HT-29 (cell line): Measurements from ENCODE around the gene YBX1. TPM values are rescaled to one million over a fixed set of nuclear protein-coding genes. Genes with fewer than 3 reads are reported as not detected.
"Not testable (repeated sequence)": the region's sequence is repeated elsewhere in the genome, so short reads cannot be mapped to it uniquely, and the experiment has no call there.

ENCODE experiments used
- DNase-seq: peaks from one replicate; pipeline ENCODE4 v3.0.0-alpha.2; 2015; ENCODE audit warnings: low spot score
- total RNA-seq: library from RNA; depleted of rRNA; stranded (reverse); fragments of >200 nt; shearing (Covaris generic); gene quantifications from 2 replicates; pipeline ENCODE4 v1.2.3, GENCODE V29; 2014; rRNA removed

Gene YBX1
- total RNA-seq, result 900 and 1,047 TPM in 2 replicates

GRCh38 chr1:42681741-42682483, at the start of gene YBX1:
Gene YBX1 (plus strand): TSS chr1:42682418. CDS start chr1:42682566, 148 bp downstream.
- DNase-seq, result peak; percentile 99

DNA sequence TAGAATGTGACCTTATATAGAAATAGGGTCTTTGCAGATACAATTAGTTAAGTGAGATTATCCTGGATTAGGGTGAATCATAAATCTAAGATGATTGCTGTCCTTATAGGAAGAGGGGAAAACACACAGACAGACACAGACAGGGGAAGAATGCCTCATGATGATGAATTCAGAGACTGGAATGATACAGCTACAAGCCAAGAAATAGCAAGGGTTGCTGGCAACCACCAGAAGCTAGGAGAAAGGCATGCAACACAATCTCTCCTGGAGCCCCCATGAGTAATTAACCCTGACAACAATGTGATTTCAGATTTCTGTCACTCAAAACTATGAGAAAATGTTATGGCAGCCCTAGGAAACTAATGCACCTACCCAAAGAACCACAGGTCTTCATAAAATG, 43.1 kb upstream of the YBX1 start:
- DNase-seq, result no peak

DNA sequence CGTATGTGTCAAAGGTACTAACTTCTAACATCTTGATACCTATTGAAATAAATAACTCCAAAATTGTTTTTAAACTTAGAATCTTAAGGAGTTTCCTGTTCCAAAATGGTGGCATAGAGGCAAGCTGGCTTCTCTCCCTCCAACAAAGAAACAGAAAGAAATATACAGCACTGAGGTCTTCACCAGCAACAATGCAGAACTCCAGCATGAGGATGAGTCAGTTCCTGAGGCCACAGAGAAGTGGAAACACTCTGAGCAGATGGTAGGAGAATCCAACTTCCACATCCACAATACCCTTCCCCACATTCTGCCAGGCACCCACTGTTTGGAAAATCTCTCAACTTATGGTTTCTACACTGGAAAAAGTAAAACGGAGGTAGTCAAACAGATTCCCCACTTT, 36.2 kb upstream of the YBX1 start:
- DNase-seq, result no peak

GRCh38 chr1:42657201-42657600, 25.0 kb upstream of the YBX1 start:
- no peak for DNase-seq

GRCh38 chr1:42657981-42658876, 24.0 kb upstream of the YBX1 start, which contains the start of gene PPIH:
Gene PPIH (plus strand): TSS chr1:42658423. CDS start chr1:42658447, 24 bp downstream.
- DNase-seq, result peak; percentile 96

DNA sequence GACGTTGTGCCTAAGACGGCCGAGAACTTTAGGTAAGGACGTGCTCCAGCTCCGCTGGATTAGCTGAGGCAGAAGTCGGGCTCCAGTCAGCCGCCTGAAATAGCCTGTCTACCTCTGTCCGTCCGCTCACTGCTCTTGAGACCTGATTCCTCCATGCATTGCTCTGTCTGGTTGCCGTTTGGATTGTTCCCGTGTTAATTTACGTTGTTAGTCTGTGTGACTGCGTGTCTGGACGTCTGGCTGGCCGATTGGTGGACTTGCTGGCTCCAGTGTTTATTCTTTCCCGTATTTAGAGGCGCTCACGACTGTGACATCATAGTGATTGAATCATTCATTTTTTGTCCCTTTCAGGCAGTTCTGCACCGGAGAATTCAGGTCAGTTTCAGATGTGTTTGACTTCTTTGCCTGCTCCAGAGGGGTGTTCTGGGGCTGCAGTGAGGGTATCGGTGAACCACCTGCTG, 23.3 kb upstream of the YBX1 start:
- DNase-seq, result peak; percentile 50

GRCh38 chr1:42660907-42661500, 21.2 kb upstream of the YBX1 start:
- no peak for DNase-seq

DNA sequence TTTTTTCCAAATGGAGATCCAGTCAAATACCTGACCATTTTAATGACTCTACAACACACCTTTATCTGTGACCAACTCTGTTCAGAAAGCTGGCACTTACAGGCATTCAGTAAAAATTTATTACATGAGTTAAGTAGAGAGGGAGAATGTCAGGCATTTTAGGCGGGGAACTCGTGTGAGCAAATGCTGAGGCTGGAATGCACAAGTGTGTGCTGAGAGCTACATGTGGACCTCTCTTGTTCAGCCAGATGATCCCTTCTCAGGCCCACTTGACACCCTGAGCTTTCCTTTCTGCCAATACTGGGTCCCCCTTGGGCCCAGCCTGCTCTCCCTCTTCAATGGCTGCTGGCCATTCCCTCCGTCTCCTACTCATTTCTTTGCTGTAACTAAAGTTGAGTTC, 12.3 kb upstream of the YBX1 start:
- DNase-seq, result no peak

DNA sequence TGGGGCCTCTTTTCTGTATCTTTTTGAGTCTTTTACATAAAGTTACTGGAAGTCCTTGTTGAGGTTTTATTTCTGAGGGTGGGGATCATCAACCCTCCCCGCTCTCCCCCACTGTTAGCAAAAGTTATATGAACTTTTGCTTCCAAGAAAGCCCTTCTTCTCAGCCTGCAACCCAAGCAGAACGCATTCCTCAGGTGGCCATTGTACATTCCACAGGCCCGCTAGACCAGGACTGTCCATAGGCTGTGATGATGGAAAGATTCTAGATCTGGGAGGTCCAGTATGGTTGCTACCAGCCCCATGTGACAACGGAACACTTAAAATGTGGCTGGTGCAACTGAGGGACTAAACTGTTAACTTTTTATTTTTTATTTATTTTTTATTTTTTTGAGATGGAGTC, 11.8 kb upstream of the YBX1 start:
- no peak for DNase-seq

GRCh38 chr1:42674214-42674613, 8.0 kb upstream of the YBX1 start:
- DNase-seq, result no peak

DNA sequence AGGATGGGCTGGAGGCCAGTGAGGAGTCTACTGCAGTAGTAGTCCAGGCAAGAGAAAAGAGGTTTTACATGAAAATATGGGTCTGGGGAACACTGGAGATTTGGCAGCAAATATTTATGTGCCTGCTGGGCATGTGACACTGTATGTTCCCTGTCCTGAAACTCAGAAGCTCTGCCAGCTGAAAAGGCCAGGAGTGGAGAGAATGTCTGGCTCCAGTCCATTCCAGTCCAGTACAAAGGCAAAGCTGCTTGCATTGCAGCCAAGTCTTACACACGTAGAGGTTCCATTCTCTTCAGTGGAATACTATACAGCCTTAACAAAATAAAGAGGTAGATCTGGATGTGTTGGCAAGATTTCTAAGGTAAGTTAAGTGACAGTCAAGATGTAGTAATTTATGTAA, 7.5 kb upstream of the YBX1 start:
- no peak for DNase-seq

GRCh38 chr1:42675467-42675866, 6.8 kb upstream of the YBX1 start:
- DNase-seq, result no peak

DNA sequence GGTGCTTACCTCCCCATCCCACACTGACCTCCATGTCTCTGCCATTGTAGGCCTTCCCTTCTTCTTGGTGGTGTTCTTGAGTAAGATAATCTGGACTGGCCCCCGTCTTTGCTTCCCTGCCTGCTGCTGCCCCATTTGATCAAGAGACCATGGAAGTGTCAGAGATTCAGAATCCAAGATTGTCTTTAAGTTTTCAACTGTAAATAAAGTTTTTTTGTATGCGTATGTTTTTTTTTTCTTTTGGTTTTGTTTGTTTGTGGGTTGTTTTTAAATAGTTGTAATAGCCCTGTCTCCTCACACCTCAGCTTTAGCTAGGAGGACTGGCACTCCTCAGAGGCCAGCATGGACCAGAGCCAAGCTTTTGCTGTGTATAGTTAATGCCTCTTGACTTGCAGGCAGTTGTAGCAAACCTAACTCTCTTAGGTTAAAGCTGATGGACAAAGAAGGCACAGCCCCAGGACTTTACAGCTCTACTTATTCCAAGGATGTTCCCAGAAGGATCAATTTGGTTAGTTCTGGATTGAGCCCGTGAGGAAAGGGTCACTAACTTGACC, 5.6 kb upstream of the YBX1 start:
- no peak for DNase-seq

DNA sequence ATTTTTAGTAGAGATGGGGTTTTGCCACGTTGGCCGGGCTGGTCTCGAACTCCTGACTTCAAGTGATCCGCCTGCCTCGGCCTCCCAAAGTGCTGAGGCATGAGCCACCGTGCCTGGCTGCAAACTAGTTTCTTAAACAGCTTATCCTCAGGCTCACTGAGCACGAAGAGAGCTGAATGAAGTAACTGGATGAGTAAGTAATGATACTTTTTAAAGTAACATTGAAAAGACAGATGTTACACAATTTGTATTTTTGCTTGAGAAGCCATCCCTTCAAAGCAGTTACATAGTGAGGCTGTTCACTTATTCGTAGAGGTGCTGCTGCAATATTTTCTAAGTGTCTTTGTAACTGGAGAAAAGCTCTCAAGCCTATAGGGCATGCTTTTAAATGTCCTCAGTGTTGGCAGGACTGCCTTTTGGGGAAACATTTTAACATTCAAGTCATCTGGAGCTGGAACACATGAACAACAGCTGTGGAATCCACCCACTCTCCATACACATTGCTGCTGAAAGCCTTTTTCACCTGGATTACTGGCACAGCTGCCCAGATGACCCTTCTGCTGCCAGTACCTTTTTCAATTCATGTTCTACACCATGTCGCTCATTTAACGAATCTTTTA, 2.7 kb upstream of the YBX1 start:
- DNase-seq, result no peak

- no peak for DNase-seq
These were observed 2.2 kb upstream of the YBX1 start for GRCh38 chr1:42680055-42680454.

GRCh38 chr1:42680921-42681683, 1.1 kb upstream of the YBX1 start:
- DNase-seq, result no peak

GRCh38 chr1:42682484-42682738, 193 bp downstream of the YBX1 start:
- not testable (repeated sequence) for DNase-seq

GRCh38 chr1:42682739-42683531, 717 bp downstream of the YBX1 start:
- DNase-seq, result peak; percentile 63

DNA sequence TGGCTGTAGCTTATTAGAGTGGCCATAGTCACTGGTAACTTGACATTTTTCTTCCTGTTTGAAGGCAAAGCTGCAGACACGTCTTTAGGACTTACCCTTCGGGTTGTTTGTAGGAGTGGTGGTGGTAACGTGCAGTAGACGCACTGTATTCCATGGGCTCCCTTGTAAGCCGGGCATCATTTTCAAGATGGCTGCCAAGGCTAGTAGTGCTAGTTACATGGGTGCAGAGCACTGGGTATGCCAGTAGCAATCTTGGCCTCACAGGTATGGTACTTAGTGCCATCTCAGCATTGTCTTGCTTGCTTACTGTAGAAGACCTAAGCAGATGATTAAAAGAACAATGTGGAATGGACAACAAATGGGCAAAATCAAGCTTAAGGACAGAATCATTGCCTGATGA, 1.9 kb downstream of the YBX1 start:
- DNase-seq, result peak; percentile 44

- DNase-seq, result no peak
These were observed 4.2 kb downstream of the YBX1 start for GRCh38 chr1:42686418-42686817.
